Aorta (tissue), 5 donors: ENCODE data around the gene PDHX. TPM values are rescaled to one million over a fixed set of nuclear protein-coding genes. Genes with fewer than 3 reads are reported as not detected.

Source experiments
- ATAC-seq: fragments of 200-7000 bp; cut with Tn5 transposase; one replicate; pipeline ENCODE4 v1.9.1; 2022; ENCODE audit warnings: moderate library complexity; ENCODE audit not compliant: low FRiP score
- DNase-seq, 2 donors: peaks; one replicate each; pipeline ENCODE4 v3.0.0-alpha.2; 2020
- H3K27ac ChIP-seq, 2 donors: one replicate each; pipeline ENCODE4 v1.5.1; 2013; ENCODE audit warnings: low read length in 2 of 2, mild to moderate bottlenecking in 2 of 2, moderate library complexity in 2 of 2, control low read depth in 1 of 2, inconsistent platforms in 1 of 2, low read depth in 1 of 2
- H3K27me3 ChIP-seq, 2 donors: one replicate each; pipeline ENCODE4 v1.6.1; 2013; ENCODE audit warnings: control low read depth in 1 of 2, low read length in 1 of 2, mild to moderate bottlenecking in 1 of 2, moderate library complexity in 1 of 2; ENCODE audit not compliant: insufficient read depth in 2 of 2, control insufficient read depth in 1 of 2
- H3K36me3 ChIP-seq, 2 donors: one replicate each; pipeline ENCODE4 v1.6.1; 2013; ENCODE audit warnings: control low read depth in 1 of 2, low read length in 1 of 2, mild to moderate bottlenecking in 1 of 2; ENCODE audit not compliant: insufficient read depth in 2 of 2, control insufficient read depth in 1 of 2
- H3K4me1 ChIP-seq, 2 donors: one replicate each; pipeline ENCODE4 v1.6.1; 2013; ENCODE audit warnings: low read length in 2 of 2, control low read depth in 1 of 2, mild to moderate bottlenecking in 1 of 2, moderate library complexity in 1 of 2; ENCODE audit not compliant: insufficient read depth in 2 of 2, control insufficient read depth in 1 of 2
- H3K4me3 ChIP-seq, 2 donors: one replicate each; pipeline ENCODE4 v1.5.1; 2013; ENCODE audit warnings: low read length in 2 of 2, control low read depth in 1 of 2, mild to moderate bottlenecking in 1 of 2
- H3K9me3 ChIP-seq: one replicate; pipeline ENCODE4 v1.6.1; 2013; ENCODE audit warnings: mild to moderate bottlenecking, low read length; ENCODE audit not compliant: control insufficient read depth
- WGBS, 2 donors: extraction: QIAGEN DNeasy Blood & Tissue Kit; methylation state at CpG; one replicate each; pipeline ENCODE4 v1.1.7; 2013; 5-methylcytosine and 5-hydroxymethylcytosine counted together
- intact Hi-C, 2 donors: fragments of 100-400 bp; cut with DNase I; formaldehyde crosslinking; loops; one replicate each; pipeline versions ENCODE4 v1.14.2 to v1.15.0; 2022
- microRNA-seq, 2 donors: library from miRNA; unstranded; fragments of <30 nt; microRNA quantifications; one replicate each; pipeline ENCODE4 v1.2.0, GENCODE V29; 2020
- polyA plus RNA-seq, 2 donors: library from polyadenylated mRNA; stranded (reverse); fragments of 200-250 nt; gene quantifications; one replicate each; pipeline ENCODE4 v1.2.3, GENCODE V29; 2013
- total RNA-seq, 2 donors: library from RNA; stranded (reverse); fragmentation: NEBNext Ultra II Directional; extraction: Animal tissue kit (Norgen Biotek cat#: 25700); gene quantifications; one replicate each; pipeline ENCODE4 v1.2.1, GENCODE V29; 2021
- donor health status: healthy with polysubstance abuse.
- donor health status: Bipolar disorder and iron deficiency.
- donor health status: DM: no; HTN: no; CAD: no.
- donor health status: DM: no; HTN: no; CAD: no.
- donor health status: DM: yes; HTN: yes; CAD: no.

The PDHX gene
- total and polyA plus RNA-seq, 4 donors, result 10.7 to 38.2 (median 22.9) TPM

- intact Hi-C loops, result no loop called here
- Histone ChIP-seq H3K36me3 (no peaks in the 10 kb centered on the region), H3K27me3 (no peaks in the 10 kb centered on the region), H3K9me3 (no peaks in the 10 kb centered on the region), H3K4me1 (peaks cover 0 to 2% of the 10 kb centered on the region in 2 donors), H3K27ac (no peak overlapping the region), H3K4me3 (no peak overlapping the region)
- WGBS, 2 donors, result 88 to 93% methylated on average over 4 of the region's 4 CpGs
- DNase-seq (no peak), ATAC-seq (no peak)
These were observed 124.7 kb downstream of the PDHX start for GRCh38 chr11:35041070-35041554.

- H3K9me3 ChIP-seq, result no peaks in the 10 kb centered on the region
- H3K4me1 ChIP-seq, result peaks cover 0 to 2% of the 10 kb centered on the region in 2 donors
- no peaks in the 10 kb centered on the region for H3K36me3 ChIP-seq
- ATAC-seq, result no peak
- no peaks in the 10 kb centered on the region for H3K27me3 ChIP-seq
- H3K4me3 ChIP-seq, result no peak overlapping the region
- DNase-seq, result no peak
- intact Hi-C loops, result no loop called here
- H3K27ac ChIP-seq, result no peak overlapping the region
These were observed 125.8 kb downstream of the PDHX start for GRCh38 chr11:35042224-35042623.

- H3K4me1 ChIP-seq, result peaks cover 0 to 2% of the 10 kb centered on the region in 2 donors
- 78 to 80% methylated on average over 3 of the region's 3 CpGs for WGBS, 2 donors
- no peaks in the 10 kb centered on the region for H3K27me3 ChIP-seq
- ATAC-seq (no peak), DNase-seq (no peak)
- H3K9me3 ChIP-seq, result no peaks in the 10 kb centered on the region
- no peaks in the 10 kb centered on the region for H3K36me3 ChIP-seq
- H3K27ac ChIP-seq, result no peak overlapping the region
- intact Hi-C loops, result no loop called here
- no peak overlapping the region for H3K4me3 ChIP-seq
These were observed 126.5 kb downstream of the PDHX start for GRCh38 chr11:35042913-35043312.

- H3K27me3 ChIP-seq, result no peaks in the 10 kb centered on the region
- ATAC-seq (no peak), DNase-seq (no peak)
- peaks cover 0 to 2% of the 10 kb centered on the region in 2 donors for H3K4me1 ChIP-seq
- intact Hi-C loops, result no loop called here
- H3K9me3 ChIP-seq, result no peaks in the 10 kb centered on the region
- no peak overlapping the region for H3K4me3 ChIP-seq
- H3K36me3 ChIP-seq, result no peaks in the 10 kb centered on the region
- WGBS, 2 donors, result 27 to 29% methylated on average over 1 of the region's 1 CpG
- H3K27ac ChIP-seq, result no peak overlapping the region
These were observed 127.5 kb downstream of the PDHX start for GRCh38 chr11:35043936-35044335.

- Histone ChIP-seq H3K9me3 (no peaks in the 10 kb centered on the region), H3K4me1 (no peaks in the 10 kb centered on the region), H3K36me3 (no peaks in the 10 kb centered on the region), H3K27ac (no peak overlapping the region), H3K27me3 (no peaks in the 10 kb centered on the region), H3K4me3 (no peak overlapping the region)
- ATAC-seq (peak; percentile 29), DNase-seq (peak in 1 of 2 donors; percentile 51)
- intact Hi-C loops, result no loop called here
- WGBS, 2 donors, result 87 to 88% methylated on average over 8 of the region's 8 CpGs
These were observed 128.9 kb downstream of the PDHX start for GRCh38 chr11:35045236-35045820.

Small RNA genes lying within 50 kb of the gene (microRNA-seq; reads per million reads assigned to microRNA genes)
- gene MIR1343, result 2.0 to 10.7 reads per million in 2 donors

Other genes with a start within 250 kb of the PDHX start
- gene APIP, start 239 bp upstream of the PDHX start, total RNA-seq, result 10 to 100 TPM; 25.0 to 26.0 TPM
- 10 to 100 TPM; 20.0 to 25.3 TPM for gene APIP, start 239 bp upstream of the PDHX start, polyA plus RNA-seq
- 100 to 1,000 TPM; 321 to 462 TPM for gene CD44, start 222.6 kb downstream of the PDHX start, total RNA-seq
- gene CD44, start 222.6 kb downstream of the PDHX start, polyA plus RNA-seq, result 100 to 1,000 TPM in 1 of 2 donors, 10 to 100 TPM in 1; 70.0 to 113 TPM